K562 (cell line): Measurements from ENCODE around the gene SEZ6L. TPM values are rescaled to one million over a fixed set of nuclear protein-coding genes. Genes with fewer than 3 reads are reported as not detected.
A peak's percentile ranks its signal among the peaks of the same experiment; 100 is the strongest.

Experiments
- ATAC-seq: fragments of 200-7000 bp; cut with Tn5 transposase; 3 replicates; pipeline ENCODE4 v1.9.1; 2020; ENCODE audit warnings: moderate library complexity
- BruUV-seq: library from RNA; stranded (reverse); fragments of 400-500 nt; replicated peaks from 2 replicates; lab custom pipeline; 2021; lab: Mats Ljungman, UMichigan
- CTCF ChIA-PET: fragments of 300-600 bp; formaldehyde crosslinking; extraction: SDS; loops from one replicate; lab custom pipeline; 2021; ENCODE audit warnings: low intra/inter-chr PET ratio; lab: Yijun Ruan, JAX
- POLR2A ChIA-PET: fragments of 300-600, 350-650 bp; sonication (Branson Sonifier 250); formaldehyde crosslinking; extraction: SDS; loops from one replicate; lab custom pipeline; 2021; ENCODE audit warnings: antibody characterized with exemption, inconsistent platforms; lab: Yijun Ruan, JAX
- DNase-seq, 4 experiments: peaks; one replicate each; pipeline versions ENCODE4 v3.0.0 to v3.0.0-alpha.2; 2011 to 2018; ENCODE audit warnings: low spot score in 3 of 4, mixed read lengths in 3 of 4; ENCODE audit errors: extremely low read depth in 1 of 4
- FAIRE-seq: peaks from 2 replicates; lab custom pipeline; 2011; peaks lifted over from hg19 to GRCh38; lab: Jason Lieb, UNC
- H2AFZ ChIP-seq: 2 replicates; pipeline ENCODE4 v1.6.0; 2011; ENCODE audit warnings: low read depth, low read length, control low read depth, inconsistent platforms
- H3K27ac ChIP-seq: fragments of 200-600 bp; 3 replicates; pipeline ENCODE4 v1.8.0; 2011; ENCODE audit warnings: low read depth, mild to moderate bottlenecking, control low read depth, inconsistent platforms, low read length, moderate library complexity, mixed read lengths; ENCODE audit errors: extremely low read depth
- H3K27me3 ChIP-seq, 2 experiments: fragments of 300-600 bp in 1 of 2; 2 replicates in 1 of 2; 3 replicates in 1 of 2; pipeline versions ENCODE4 v1.6.0 to v1.8.0; 2011; ENCODE audit warnings: inconsistent platforms in 2 of 2, low read length in 2 of 2, mild to moderate bottlenecking in 1 of 2, mixed read lengths in 1 of 2, moderate library complexity in 1 of 2; ENCODE audit not compliant: control insufficient read depth in 2 of 2, insufficient read depth in 2 of 2
- H3K36me3 ChIP-seq: fragments of 300-600 bp; 3 replicates; pipeline ENCODE4 v1.8.0; 2011; ENCODE audit warnings: mild to moderate bottlenecking, low read length, inconsistent platforms; ENCODE audit not compliant: control insufficient read depth, insufficient read depth
- H3K4me1 ChIP-seq, 2 experiments: fragments of 200-600 bp in 1 of 2; replicated peaks in 1 of 2; 2 replicates in 1 of 2; 3 replicates in 1 of 2; pipeline versions ENCODE4 v1.5.1 to v1.8.0; 2011; ENCODE audit warnings: inconsistent platforms in 2 of 2, low read length in 2 of 2, mild to moderate bottlenecking in 1 of 2, mixed read lengths in 1 of 2, moderate library complexity in 1 of 2; ENCODE audit not compliant: control insufficient read depth in 2 of 2, insufficient read depth in 2 of 2
- H3K4me2 ChIP-seq: 2 replicates; pipeline ENCODE4 v1.6.1; 2011; ENCODE audit warnings: low read length, control low read depth, inconsistent platforms, mixed read lengths; ENCODE audit not compliant: insufficient read depth
- H3K4me3 ChIP-seq: fragments of 200-600 bp; sonication (generic), shearing (Covaris generic); 2 replicates; pipeline ENCODE4 v1.5.1; 2016; ENCODE audit warnings: control low read depth, inconsistent platforms
- H3K79me2 ChIP-seq: fragments of 200-600 bp; 3 replicates; pipeline ENCODE4 v1.8.0; 2011; ENCODE audit warnings: low read length, inconsistent platforms; ENCODE audit not compliant: control insufficient read depth, insufficient read depth
- H3K9ac ChIP-seq, 2 experiments: 2 replicates each; pipeline versions ENCODE4 v1.6.0 to v1.6.1; 2011; ENCODE audit warnings: low read depth in 2 of 2, low read length in 2 of 2, control low read depth in 1 of 2, inconsistent platforms in 1 of 2, mild to moderate bottlenecking in 1 of 2, mixed read lengths in 1 of 2; ENCODE audit not compliant: insufficient read depth in 1 of 2
- H3K9me1 ChIP-seq: one replicate; pipeline ENCODE4 v1.6.0; 2011; ENCODE audit warnings: inconsistent platforms, mild to moderate bottlenecking, low read length, moderate library complexity; ENCODE audit not compliant: control insufficient read depth, insufficient read depth
- H3K9me3 ChIP-seq: replicated peaks from 2 replicates; pipeline ENCODE4 v1.5.1; 2011; ENCODE audit warnings: low read depth, low read length, inconsistent platforms; ENCODE audit not compliant: control insufficient read depth, insufficient read depth
- H4K20me1 ChIP-seq: replicated peaks from 2 replicates; pipeline ENCODE4 v1.6.1; 2011; ENCODE audit warnings: low read length, inconsistent platforms, mixed read lengths; ENCODE audit not compliant: control insufficient read depth, insufficient read depth
- C11orf30 ChIP-seq: fragments of 450-650 bp; IDR thresholded peaks from 2 replicates; pipeline ENCODE4 v1.6.1; 2016; ENCODE audit warnings: low read depth, mild to moderate bottlenecking
- TCF7 ChIP-seq: sonication (generic); IDR thresholded peaks from 2 replicates; pipeline ENCODE4 v1.6.1; 2016; ENCODE audit warnings: antibody characterized with exemption, borderline replicate concordance
- TRIM24 ChIP-seq, 2 experiments: fragments of 450-650 bp; IDR thresholded peaks; 2 replicates each; pipeline ENCODE4 v1.6.1; 2016
- ZNF57 ChIP-seq: fragments of 450-650 bp; formaldehyde crosslinking; IDR thresholded peaks from 2 replicates; pipeline ENCODE4 v1.4.0; 2020; ENCODE audit warnings: mild to moderate bottlenecking, moderate library complexity
- WGBS: fragments of 100-300 bp; shearing (Covaris generic); methylation state at CpG from one replicate; pipeline ENCODE4 v1.1.6; 2016; ENCODE audit warnings: low coverage, mixed read lengths; ENCODE audit not compliant: insufficient coverage; ENCODE audit errors: missing lambda C conversion rate; 5-methylcytosine and 5-hydroxymethylcytosine counted together
- in situ Hi-C: fragments of 300-500 bp; cut with MboI; formaldehyde crosslinking; loops from 4 replicates; pipeline ENCODE4 v1.15.0; 2018; ENCODE audit warnings: inconsistent platforms, mixed read lengths
- intact Hi-C: fragments of 100-400 bp; cut with micrococcal nuclease; formaldehyde crosslinking; loops from 2 replicates; pipeline ENCODE4 v1.14.2; 2022
- polyA plus RNA-seq, 8 experiments: library from polyadenylated mRNA; depleted of rRNA in 4 of 8; stranded (reverse) in 5 of 8; unstranded in 3 of 8; fragments of >200 nt; fragmentation: Nextera tagmentation in 2 of 8; fragmentation: Illumina TruSeq in 1 of 8; extraction: Ambion mirVana in 2 of 8; extraction: Trizol in 1 of 8; gene quantifications; 2 replicates each; pipeline versions ENCODE4 v1.2.1 to v1.2.3, GENCODE V29; 2011 to 2014; ENCODE audit warnings: inconsistent platforms in 1 of 8, missing spikeins in 1 of 8
- total RNA-seq, 7 experiments: library from RNA; depleted of rRNA in 6 of 7; stranded (reverse); fragments of >200 nt in 6 of 7; fragmentation: Illumina TruSeq in 2 of 7; extraction: Trizol in 2 of 7; gene quantifications; 2 replicates each; pipeline versions ENCODE4 v1.2.1 to v1.2.3, GENCODE V29; 2011 to 2021; ENCODE audit warnings: low replicate concordance in 1 of 7
- TF ChIP-seq, protein P1 (sequence below), 2 experiments: fragments of 450-650 bp in 1 of 2; sonication (generic) in 1 of 2; formaldehyde crosslinking in 1 of 2; IDR thresholded peaks in 1 of 2; conservative IDR thresholded peaks in 1 of 2; 2 replicates each; pipeline versions ENCODE4 v1.6.1 to v1.8.1; 2016 to 2023; ENCODE audit warnings: mild to moderate bottlenecking in 2 of 2, moderate library complexity in 2 of 2, inconsistent platforms in 1 of 2, missing genetic modification reagents in 1 of 2
- TF ChIP-seq, protein P2 (sequence below): fragments of 450-650 bp; formaldehyde crosslinking; IDR thresholded peaks from 2 replicates; pipeline ENCODE4 v1.4.0; 2020; ENCODE audit warnings: mild to moderate bottlenecking, moderate library complexity

SEZ6L gene
- total and polyA plus RNA-seq, 9 of the 15 experiments (the other 6 are each of a cell fraction or from before 2014, with no cell fraction given) = not detected

DNA sequence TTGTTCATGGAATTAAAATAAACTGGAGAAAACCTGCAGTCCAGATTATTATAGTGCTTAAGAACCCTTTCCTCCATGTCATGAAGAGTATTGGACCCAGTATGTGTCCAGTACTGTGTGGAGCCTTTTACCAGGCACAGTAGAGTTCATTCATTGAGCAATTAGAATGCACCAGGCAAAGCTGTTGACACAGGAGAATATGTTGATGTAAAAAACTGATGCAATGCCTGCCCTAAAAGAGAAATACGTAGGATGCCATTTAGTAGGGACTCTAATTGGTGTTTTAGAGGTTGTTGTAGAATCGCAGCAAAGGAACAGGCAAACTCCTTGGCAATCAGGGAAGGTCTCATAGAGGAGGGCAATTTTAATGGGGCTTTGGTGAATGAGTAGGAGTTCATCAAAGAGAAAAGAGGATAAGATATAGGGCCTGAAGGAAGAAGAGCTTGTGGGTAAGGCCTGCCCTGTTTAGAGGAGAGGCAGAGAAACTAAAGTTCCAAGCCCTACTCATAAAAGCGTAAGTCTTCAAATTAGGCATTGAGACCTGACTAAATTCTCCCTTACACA, 126.4 kb downstream of the SEZ6L start (continued):
- TF ChIP-seq, protein P1, sequence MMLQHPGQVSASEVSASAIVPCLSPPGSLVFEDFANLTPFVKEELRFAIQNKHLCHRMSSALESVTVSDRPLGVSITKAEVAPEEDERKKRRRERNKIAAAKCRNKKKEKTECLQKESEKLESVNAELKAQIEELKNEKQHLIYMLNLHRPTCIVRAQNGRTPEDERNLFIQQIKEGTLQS (IDR thresholded peaks at IDR 0.05) = peak; percentile 40; the same call in 1 of the 2 replicates
- TF ChIP-seq, protein P1 (CRISPR knock-in tag; conservative IDR thresholded peaks at IDR 0.05) = no peak
- TF ChIP-seq ZNF57 (no peak), TRIM24 (IDR thresholded peaks at IDR 0.05) (peak; percentile 46 to 49; a peak in 2 of 4 replicates), TCF7 (no peak)

DNA sequence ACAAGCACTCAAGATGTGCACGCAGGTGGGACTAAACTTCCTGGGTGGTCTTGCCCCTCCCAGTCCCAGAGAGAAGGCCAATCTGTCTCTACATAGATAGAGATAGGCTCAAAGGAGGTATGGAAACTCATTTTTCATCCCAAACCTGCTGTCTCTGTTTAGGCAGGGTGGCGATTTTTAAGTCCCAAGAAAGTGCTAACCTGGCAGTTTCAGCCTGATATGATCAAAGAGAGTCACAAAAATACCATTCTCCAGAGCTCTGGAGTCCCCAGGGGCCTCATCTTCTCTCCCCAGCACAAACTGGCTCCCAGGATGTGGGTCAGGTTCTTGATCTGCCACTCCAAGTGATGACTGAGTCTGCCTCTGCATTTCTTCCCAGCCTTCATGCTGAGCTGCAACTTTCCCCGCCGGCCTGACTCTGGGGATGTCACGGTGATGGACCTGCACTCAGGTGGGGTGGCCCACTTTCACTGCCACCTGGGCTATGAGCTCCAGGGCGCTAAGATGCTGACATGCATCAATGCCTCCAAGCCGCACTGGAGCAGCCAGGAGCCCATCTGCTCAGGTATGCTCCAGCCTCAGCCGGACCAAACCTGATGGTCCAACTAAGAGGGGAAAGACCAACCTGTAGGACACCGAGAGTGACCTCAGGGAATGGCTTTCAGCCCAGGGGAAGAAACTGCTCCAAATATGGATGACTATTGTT, 129.5 kb downstream of the SEZ6L start:
- no peak overlapping the region for H2AFZ ChIP-seq
- no peaks in the 10 kb centered on the region for H4K20me1 ChIP-seq
- H3K27me3 ChIP-seq = no peaks in the 10 kb centered on the region; a peak in 1 of 5 replicates
- H3K4me2 ChIP-seq = no peak overlapping the region
- ChIA-PET POLR2A (no interaction called here), CTCF (no interaction called here)
- no peak for ATAC-seq
- no peak for FAIRE-seq
- BruUV-seq = no TSS peak
- H3K4me3 ChIP-seq = no peak overlapping the region
- H3K9me1 ChIP-seq = no peaks in the 10 kb centered on the region
- intact Hi-C loops (no loop called here), in situ Hi-C loops (no loop called here)
- WGBS = 1% methylated on average over 9 of the region's 9 CpGs
- H3K4me1 ChIP-seq = no peaks in the 10 kb centered on the region
- H3K79me2 ChIP-seq = no peaks in the 10 kb centered on the region
- no peak overlapping the region for H3K27ac ChIP-seq
- no peaks in the 10 kb centered on the region for H3K36me3 ChIP-seq
- no peak for DNase-seq
- TF ChIP-seq C11orf30 = peak; percentile 23; the same call in 1 of the 2 replicates
- TF ChIP-seq, protein P2, sequence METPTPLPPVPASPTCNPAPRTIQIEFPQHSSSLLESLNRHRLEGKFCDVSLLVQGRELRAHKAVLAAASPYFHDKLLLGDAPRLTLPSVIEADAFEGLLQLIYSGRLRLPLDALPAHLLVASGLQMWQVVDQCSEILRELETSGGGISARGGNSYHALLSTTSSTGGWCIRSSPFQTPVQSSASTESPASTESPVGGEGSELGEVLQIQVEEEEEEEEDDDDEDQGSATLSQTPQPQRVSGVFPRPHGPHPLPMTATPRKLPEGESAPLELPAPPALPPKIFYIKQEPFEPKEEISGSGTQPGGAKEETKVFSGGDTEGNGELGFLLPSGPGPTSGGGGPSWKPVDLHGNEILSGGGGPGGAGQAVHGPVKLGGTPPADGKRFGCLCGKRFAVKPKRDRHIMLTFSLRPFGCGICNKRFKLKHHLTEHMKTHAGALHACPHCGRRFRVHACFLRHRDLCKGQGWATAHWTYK (CRISPR knock-in tag) = no peak
- TF ChIP-seq, all 486 proteins: peak for 1
- Histone ChIP-seq H3K9ac (no peak overlapping the region), H3K9me3 (no peaks in the 10 kb centered on the region)
